ENCODE data around the gene RNF215. TPM values are rescaled to one million over a fixed set of nuclear protein-coding genes. Genes with fewer than 3 reads are reported as not detected.

The RNF215 gene
- 10 to 100 TPM; 14.6 to 19.0 TPM for total RNA-seq
- 10 to 100 TPM; 20.3 to 27.5 (median 24.5) TPM for polyA plus RNA-seq (ENCODE audit: insufficient read length in 6 of 6)
- long read RNA-seq, donor 1, transcript RNF215-203 (9 exons, 1,992 nt) = major isoform, 8 of 8 reads
- long read RNA-seq, donor 1, partial matches to known transcripts = 0 of 8 reads
- long read RNA-seq, donor 1, other reads (novel, unspliced or antisense) = 0 of 8 reads
- long read RNA-seq, donor 2, partial matches to known transcripts = 0 of 6 reads
- long read RNA-seq, donor 2, other reads (novel, unspliced or antisense) = 0 of 6 reads
- long read RNA-seq, donor 3, partial matches to known transcripts = 0 of 2 reads
- long read RNA-seq, donor 3, other reads (novel, unspliced or antisense) = 0 of 2 reads
- long read RNA-seq, donor 4 = 0 reads
- long read RNA-seq, donor 5, partial matches to known transcripts = 0 of 6 reads
- long read RNA-seq, donor 5, other reads (novel, unspliced or antisense) = 0 of 6 reads
- long read RNA-seq, donor 6, partial matches to known transcripts = 0 of 5 reads
- long read RNA-seq, donor 6, other reads (novel, unspliced or antisense) = 0 of 5 reads
- long read RNA-seq, donor 7, partial matches to known transcripts = 0 of 4 reads
- long read RNA-seq, donor 7, other reads (novel, unspliced or antisense) = 0 of 4 reads
- long read RNA-seq, donor 8, partial matches to known transcripts = 0 of 3 reads
- long read RNA-seq, donor 8, other reads (novel, unspliced or antisense) = 0 of 3 reads
- long read RNA-seq, donor 9 = 0 reads
- long read RNA-seq, donor 10 = 0 reads
- long read RNA-seq, donor 11, transcript RNF215-203 (9 exons, 1,992 nt) = major isoform, 7 of 8 reads
- long read RNA-seq, donor 11, partial matches to known transcripts = 0 of 8 reads
- long read RNA-seq, donor 11, other reads (novel, unspliced or antisense) = 0 of 8 reads
- long read RNA-seq, donor 12, partial matches to known transcripts = 0 of 1 reads
- long read RNA-seq, donor 12, other reads (novel, unspliced or antisense) = 0 of 1 reads

GRCh38 chr22:30386960-30387827, at the start of gene RNF215:
Gene RNF215, minus strand, starts transcription at chr22:30387411. Its CDS starts 98 bp downstream, at chr22:30387313.
- Histone ChIP-seq H3K4me3 (peak within 1 kb of the TSS; percentile 50 to 51), H3K27me3 (no peaks in the 10 kb centered on the region), H3K4me1 (peaks cover 8 to 16% of the 10 kb centered on the region in 2 donors), H3K36me3 (peaks cover 0 to 7% of the 10 kb centered on the region in 2 donors), H3K9me3 (no peaks in the 10 kb centered on the region), H3K27ac (peak within 1 kb of the TSS in 1 of 2 donors; percentile 26)
- peak; percentile 97 for TF ChIP-seq CTCF (IDR thresholded peaks at IDR 0.05)
- intact Hi-C loops (cut with DNase I) = loop anchor here (5.0 to 10.0 kb wide), 3 partner anchors 100 to 122 kb away; partner anchors contain the start of genes CASTOR1 (in 2 of the 2) and OSM (in 1 of the 2)
- DNase-seq = peak; percentile 80 to 97 (median 87)
- ATAC-seq = peak; percentile 97

GRCh38 chr22:30436196-30436595, 49.0 kb upstream of the RNF215 start:
- peaks cover 0 to 35% of the 10 kb centered on the region in 2 donors for H3K27me3 ChIP-seq
- no peak overlapping the region for H3K4me3 ChIP-seq
- peak overlapping the region in 1 of 2 donors; percentile 70 for H3K27ac ChIP-seq
- DNase-seq (no peak), ATAC-seq (no peak)
- peaks cover 0 to 9% of the 10 kb centered on the region in 2 donors for H3K9me3 ChIP-seq
- H3K4me1 ChIP-seq = no peaks in the 10 kb centered on the region
- TF ChIP-seq CTCF (IDR thresholded peaks at IDR 0.05) = no peak
- no peaks in the 10 kb centered on the region for H3K36me3 ChIP-seq
- intact Hi-C loops (cut with DNase I) = no loop called here

- DNase-seq = peak in 1 of 4 donors; percentile 57
- H3K4me1 ChIP-seq = no peaks in the 10 kb centered on the region
- peak; percentile 34 for ATAC-seq
- intact Hi-C loops (cut with DNase I) = no loop called here
- TF ChIP-seq CTCF (IDR thresholded peaks at IDR 0.05) = no peak
- peaks cover 0 to 30% of the 10 kb centered on the region in 2 donors for H3K27me3 ChIP-seq
- H3K36me3 ChIP-seq = no peaks in the 10 kb centered on the region
- H3K4me3 ChIP-seq = no peak overlapping the region
- peaks cover 0 to 9% of the 10 kb centered on the region in 2 donors for H3K9me3 ChIP-seq
- H3K27ac ChIP-seq = peak overlapping the region in 1 of 2 donors; percentile 70
Observed at GRCh38 chr22:30435674-30436126, 48.5 kb upstream of the RNF215 start.

- Histone ChIP-seq H3K9me3 (peaks cover 0 to 9% of the 10 kb centered on the region in 2 donors), H3K36me3 (no peaks in the 10 kb centered on the region), H3K27ac (no peak overlapping the region), H3K27me3 (peaks cover 0 to 22% of the 10 kb centered on the region in 2 donors), H3K4me3 (no peak overlapping the region), H3K4me1 (no peaks in the 10 kb centered on the region)
- no peak for DNase-seq
- intact Hi-C loops (cut with DNase I) = no loop called here
- TF ChIP-seq CTCF (IDR thresholded peaks at IDR 0.05) = no peak
- ATAC-seq = no peak
Observed at GRCh38 chr22:30434843-30435242, 47.6 kb upstream of the RNF215 start.

Data from left lung (tissue), 14 donors.